Measurements from ENCODE around the gene EDIL3. TPM values are rescaled to one million over a fixed set of nuclear protein-coding genes. Genes with fewer than 3 reads are reported as not detected.

The EDIL3 gene
- total RNA-seq, 1 experiment from 2014 or later = 17.6 TPM

DNA sequence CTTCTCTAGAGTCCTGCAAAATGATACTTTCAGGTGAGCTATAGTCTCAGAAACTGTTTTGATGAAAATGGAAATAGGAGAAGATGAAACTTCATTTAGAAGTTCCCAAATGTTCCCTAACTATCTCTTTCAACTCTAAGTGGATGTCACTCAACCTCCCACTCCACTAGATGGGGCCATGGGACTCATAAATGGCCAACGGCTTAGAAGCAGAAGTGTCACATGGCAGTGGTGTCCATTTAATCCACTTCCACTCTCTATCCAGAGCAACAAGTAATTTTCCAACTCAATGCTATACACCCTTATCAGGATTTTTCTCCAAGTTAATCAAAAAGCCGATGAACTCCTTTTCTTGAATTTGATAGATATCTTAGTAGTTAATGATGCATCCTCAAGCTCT, 295.7 kb downstream of the EDIL3 start:
- intact Hi-C loops (cut with micrococcal nuclease; ENCODE audit: unreplicated experiment) (no loop called here), in situ Hi-C loops (cut with HindIII; ENCODE audit: low pct_unique_long_range_greater_than_20kb, low sequenced_read_pairs) (no loop called here)

DNA sequence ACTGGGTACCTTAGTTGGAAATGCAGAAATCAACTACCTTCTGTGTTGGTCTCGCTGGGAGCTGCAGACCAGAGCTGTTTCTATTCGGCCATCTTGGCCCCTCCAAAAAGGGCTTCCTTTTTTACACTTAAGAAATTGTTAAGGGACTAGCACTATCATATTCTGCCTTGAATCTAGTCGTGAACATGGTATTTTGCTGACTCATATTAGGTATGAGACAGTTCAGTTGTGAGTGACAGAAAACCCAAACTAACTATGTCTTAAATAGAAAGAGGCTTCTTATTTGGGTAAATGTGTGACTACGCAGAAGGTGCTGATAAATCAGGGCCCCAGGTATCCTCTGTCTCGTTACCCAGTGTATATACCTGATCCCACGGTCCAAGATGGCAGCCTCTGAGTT, 298.2 kb downstream of the EDIL3 start:
- DNase-seq (ENCODE audit: low read depth, low spot score) = no peak
- TF ChIP-seq, protein P1, sequence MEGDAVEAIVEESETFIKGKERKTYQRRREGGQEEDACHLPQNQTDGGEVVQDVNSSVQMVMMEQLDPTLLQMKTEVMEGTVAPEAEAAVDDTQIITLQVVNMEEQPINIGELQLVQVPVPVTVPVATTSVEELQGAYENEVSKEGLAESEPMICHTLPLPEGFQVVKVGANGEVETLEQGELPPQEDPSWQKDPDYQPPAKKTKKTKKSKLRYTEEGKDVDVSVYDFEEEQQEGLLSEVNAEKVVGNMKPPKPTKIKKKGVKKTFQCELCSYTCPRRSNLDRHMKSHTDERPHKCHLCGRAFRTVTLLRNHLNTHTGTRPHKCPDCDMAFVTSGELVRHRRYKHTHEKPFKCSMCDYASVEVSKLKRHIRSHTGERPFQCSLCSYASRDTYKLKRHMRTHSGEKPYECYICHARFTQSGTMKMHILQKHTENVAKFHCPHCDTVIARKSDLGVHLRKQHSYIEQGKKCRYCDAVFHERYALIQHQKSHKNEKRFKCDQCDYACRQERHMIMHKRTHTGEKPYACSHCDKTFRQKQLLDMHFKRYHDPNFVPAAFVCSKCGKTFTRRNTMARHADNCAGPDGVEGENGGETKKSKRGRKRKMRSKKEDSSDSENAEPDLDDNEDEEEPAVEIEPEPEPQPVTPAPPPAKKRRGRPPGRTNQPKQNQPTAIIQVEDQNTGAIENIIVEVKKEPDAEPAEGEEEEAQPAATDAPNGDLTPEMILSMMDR (IDR thresholded peaks at IDR 0.05) = no peak
- TF ChIP-seq TCF7L2 (IDR thresholded peaks at IDR 0.05; ENCODE audit: low read depth, low read length) = no peak
- TF ChIP-seq SIN3A (IDR thresholded peaks at IDR 0.05; ENCODE audit: borderline replicate concordance, insufficient read depth, low read depth, low read length) = no peak
- Histone ChIP-seq H3K27ac (ENCODE audit: low read length) (no peak overlapping the region), H3K9me3 (ENCODE audit: control insufficient read depth, insufficient read depth, low read depth, low read length) (no peaks in the 10 kb centered on the region), H3K36me3 (ENCODE audit: control insufficient read depth, insufficient read depth, low read length) (no peaks in the 10 kb centered on the region), H3K4me3 (ENCODE audit: low read depth in 2 of 2, low read length in 2 of 2) (no peak overlapping the region), H3K27me3 (ENCODE audit: control insufficient read depth, insufficient read depth, low read length) (no peaks in the 10 kb centered on the region), H3K4me1 (ENCODE audit: control insufficient read depth, insufficient read depth, low read length) (no peaks in the 10 kb centered on the region)
- CTCF ChIA-PET = no interaction called here
- ATAC-seq = no peak
- POLR2A ChIA-PET = no interaction called here
- in situ Hi-C loops (cut with HindIII; ENCODE audit: low pct_unique_long_range_greater_than_20kb, low sequenced_read_pairs) = no loop called here
- no TSS peak for BruUV-seq (replicated peaks)
- intact Hi-C loops (cut with micrococcal nuclease; ENCODE audit: unreplicated experiment) = no loop called here

More for the DNA sequence above, 295.7 kb downstream of the EDIL3 start:
- Histone ChIP-seq H3K9me3 (ENCODE audit: control insufficient read depth, insufficient read depth, low read depth, low read length) (no peaks in the 10 kb centered on the region), H3K27ac (ENCODE audit: low read length) (no peak overlapping the region), H3K27me3 (ENCODE audit: control insufficient read depth, insufficient read depth, low read length) (no peaks in the 10 kb centered on the region), H3K4me1 (ENCODE audit: control insufficient read depth, insufficient read depth, low read length) (no peaks in the 10 kb centered on the region), H3K4me3 (ENCODE audit: low read depth in 2 of 2, low read length in 2 of 2) (no peak overlapping the region), H3K36me3 (ENCODE audit: control insufficient read depth, insufficient read depth, low read length) (no peaks in the 10 kb centered on the region)
- POLR2A ChIA-PET = no interaction called here
- ATAC-seq (no peak), DNase-seq (ENCODE audit: low read depth, low spot score) (no peak)
- CTCF ChIA-PET = no interaction called here
- no peak for TF ChIP-seq SIN3A (IDR thresholded peaks at IDR 0.05; ENCODE audit: borderline replicate concordance, insufficient read depth, low read depth, low read length)
- TF ChIP-seq, protein P1 (IDR thresholded peaks at IDR 0.05) = peak; percentile 29; the same call in 1 of the 2 replicates
- no TSS peak for BruUV-seq (replicated peaks)

DNA sequence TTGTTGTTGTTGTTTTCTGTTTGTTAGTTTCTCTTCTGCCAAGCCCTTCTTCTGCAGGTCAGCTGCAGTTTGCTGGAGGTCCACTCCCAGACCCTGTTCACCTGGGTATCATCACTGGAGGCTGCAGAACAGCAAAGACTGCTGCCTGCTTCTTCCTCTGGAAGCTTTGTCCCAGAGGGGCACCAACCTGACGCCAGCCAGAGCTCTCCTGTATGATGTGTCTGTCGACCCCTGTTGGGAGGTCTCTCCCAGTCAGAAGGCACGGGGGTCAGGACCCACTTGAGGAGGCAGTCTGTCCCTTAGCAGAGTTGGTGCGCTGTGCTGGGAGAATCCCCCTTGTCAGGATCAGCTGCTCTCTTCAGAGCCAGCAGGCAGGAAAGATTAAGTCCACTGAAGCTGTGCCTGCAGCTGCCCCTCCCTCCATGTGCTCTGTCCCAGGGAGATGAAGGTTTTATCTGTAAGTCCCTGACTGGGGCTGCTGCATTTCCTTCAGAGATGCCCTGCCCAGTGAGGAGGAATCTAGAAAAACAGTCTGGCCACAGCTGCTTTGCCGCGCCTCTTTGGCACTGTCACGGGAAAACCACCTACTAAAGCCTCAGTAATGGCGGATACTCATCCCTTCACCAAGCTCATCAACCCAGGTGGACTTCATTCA, 299.2 kb downstream of the EDIL3 start:
- Histone ChIP-seq H3K9me3 (ENCODE audit: control insufficient read depth, insufficient read depth, low read depth, low read length) (no peaks in the 10 kb centered on the region), H3K27ac (ENCODE audit: low read length) (no peak overlapping the region), H3K27me3 (ENCODE audit: control insufficient read depth, insufficient read depth, low read length) (no peaks in the 10 kb centered on the region), H3K36me3 (ENCODE audit: control insufficient read depth, insufficient read depth, low read length) (no peaks in the 10 kb centered on the region), H3K4me3 (ENCODE audit: low read depth in 2 of 2, low read length in 2 of 2) (no peak overlapping the region), H3K4me1 (ENCODE audit: control insufficient read depth, insufficient read depth, low read length) (no peaks in the 10 kb centered on the region)
- intact Hi-C loops (cut with micrococcal nuclease; ENCODE audit: unreplicated experiment) (no loop called here), in situ Hi-C loops (cut with HindIII; ENCODE audit: low pct_unique_long_range_greater_than_20kb, low sequenced_read_pairs) (no loop called here)
- no TSS peak for BruUV-seq (replicated peaks)
- POLR2A ChIA-PET = no interaction called here
- ATAC-seq = no peak
- CTCF ChIA-PET = no interaction called here
- DNase-seq (ENCODE audit: low read depth, low spot score) = no peak
- TF ChIP-seq SIN3A (IDR thresholded peaks at IDR 0.05; ENCODE audit: borderline replicate concordance, insufficient read depth, low read depth, low read length) = no peak
- TF ChIP-seq TCF7L2 (IDR thresholded peaks at IDR 0.05; ENCODE audit: low read depth, low read length) = no peak
- TF ChIP-seq POLR2AphosphoS5 (IDR thresholded peaks at IDR 0.05; ENCODE audit: low read depth, low read length) = no peak
- TF ChIP-seq, protein P2, sequence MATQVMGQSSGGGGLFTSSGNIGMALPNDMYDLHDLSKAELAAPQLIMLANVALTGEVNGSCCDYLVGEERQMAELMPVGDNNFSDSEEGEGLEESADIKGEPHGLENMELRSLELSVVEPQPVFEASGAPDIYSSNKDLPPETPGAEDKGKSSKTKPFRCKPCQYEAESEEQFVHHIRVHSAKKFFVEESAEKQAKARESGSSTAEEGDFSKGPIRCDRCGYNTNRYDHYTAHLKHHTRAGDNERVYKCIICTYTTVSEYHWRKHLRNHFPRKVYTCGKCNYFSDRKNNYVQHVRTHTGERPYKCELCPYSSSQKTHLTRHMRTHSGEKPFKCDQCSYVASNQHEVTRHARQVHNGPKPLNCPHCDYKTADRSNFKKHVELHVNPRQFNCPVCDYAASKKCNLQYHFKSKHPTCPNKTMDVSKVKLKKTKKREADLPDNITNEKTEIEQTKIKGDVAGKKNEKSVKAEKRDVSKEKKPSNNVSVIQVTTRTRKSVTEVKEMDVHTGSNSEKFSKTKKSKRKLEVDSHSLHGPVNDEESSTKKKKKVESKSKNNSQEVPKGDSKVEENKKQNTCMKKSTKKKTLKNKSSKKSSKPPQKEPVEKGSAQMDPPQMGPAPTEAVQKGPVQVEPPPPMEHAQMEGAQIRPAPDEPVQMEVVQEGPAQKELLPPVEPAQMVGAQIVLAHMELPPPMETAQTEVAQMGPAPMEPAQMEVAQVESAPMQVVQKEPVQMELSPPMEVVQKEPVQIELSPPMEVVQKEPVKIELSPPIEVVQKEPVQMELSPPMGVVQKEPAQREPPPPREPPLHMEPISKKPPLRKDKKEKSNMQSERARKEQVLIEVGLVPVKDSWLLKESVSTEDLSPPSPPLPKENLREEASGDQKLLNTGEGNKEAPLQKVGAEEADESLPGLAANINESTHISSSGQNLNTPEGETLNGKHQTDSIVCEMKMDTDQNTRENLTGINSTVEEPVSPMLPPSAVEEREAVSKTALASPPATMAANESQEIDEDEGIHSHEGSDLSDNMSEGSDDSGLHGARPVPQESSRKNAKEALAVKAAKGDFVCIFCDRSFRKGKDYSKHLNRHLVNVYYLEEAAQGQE (IDR thresholded peaks at IDR 0.05; ENCODE audit: insufficient read depth in 1 of 2, low read depth in 2 of 2, low read length in 1 of 2) = no peak
- TF ChIP-seq, protein P1 (IDR thresholded peaks at IDR 0.05) = no peak
